IPS-18c (cell line): Measurements from ENCODE around the gene AEBP1.

ENCODE experiments used
- H3K4me3 ChIP-seq: 2 replicates; pipeline ENCODE4 v1.7.0; 2013; ENCODE audit warnings: low read depth, mild to moderate bottlenecking, low read length, moderate library complexity; ENCODE audit not compliant: insufficient read depth
- H3K9me3 ChIP-seq: one replicate; pipeline ENCODE4 v1.6.1; 2013; ENCODE audit warnings: mild to moderate bottlenecking, low read length, moderate library complexity; ENCODE audit not compliant: control insufficient read depth, insufficient read depth

AEBP1 gene

DNA sequence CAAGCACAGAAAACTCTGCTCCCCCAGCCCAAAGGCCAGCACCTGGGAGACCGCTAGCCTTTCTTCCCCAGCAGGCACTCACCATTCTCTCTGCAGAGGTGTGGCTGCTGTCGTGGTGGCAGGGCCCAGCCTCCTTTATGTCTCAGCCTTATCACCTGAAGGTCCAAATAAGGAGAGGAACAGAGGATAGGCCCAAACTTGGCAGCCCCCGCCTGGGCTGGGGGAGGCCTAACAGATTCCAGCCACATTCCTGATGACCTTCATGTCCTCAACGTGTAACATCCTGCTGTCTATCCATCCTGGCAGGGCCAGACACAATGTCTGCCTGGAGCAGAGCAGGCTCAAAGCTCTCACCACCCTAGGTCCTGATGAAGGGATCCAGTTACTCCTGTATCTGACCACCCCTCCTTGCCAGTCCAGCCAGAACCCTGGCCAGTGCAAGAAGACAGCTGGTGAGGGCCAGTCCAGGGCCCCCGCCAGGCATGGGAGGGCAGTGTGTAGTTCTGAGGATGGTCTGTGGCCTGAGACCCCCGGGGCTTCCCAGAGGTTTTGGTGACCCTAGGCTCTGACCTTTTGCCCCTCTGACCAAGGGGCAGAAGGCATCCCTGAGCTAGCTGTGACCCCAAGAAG lies 37.2 kb downstream of the AEBP1 start, which contains the start of gene MYL7:
MYL7 (minus strand) TSS at position 112 of the 630 bp plus-strand sequence; CDS start at position 85, 27 bp downstream.
- Histone ChIP-seq H3K9me3 (peaks cover 5% of the 10 kb centered on the region), H3K4me3 (no peak within 1 kb of the TSS)

DNA sequence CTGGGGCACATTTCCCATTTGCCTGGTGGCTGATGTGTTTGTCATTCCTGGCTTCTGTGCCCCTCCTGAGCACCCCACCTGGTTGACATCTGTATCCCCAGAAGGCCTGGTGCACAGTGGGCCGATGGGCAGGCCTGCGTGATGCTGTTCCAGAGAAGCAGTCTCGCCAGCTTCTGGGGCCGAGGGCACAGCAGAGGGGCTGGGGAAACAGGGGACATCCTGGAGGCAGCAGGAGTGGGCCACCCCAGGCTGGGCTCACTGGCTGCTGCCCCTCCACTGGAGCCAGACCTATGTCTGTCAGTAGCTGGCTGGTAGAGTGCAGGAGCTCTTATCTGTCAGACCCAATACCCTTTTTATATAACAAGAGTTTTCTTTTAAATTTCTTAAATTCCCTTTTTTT lies 37.9 kb downstream of the AEBP1 start:
- peaks cover 5% of the 10 kb centered on the region for H3K9me3 ChIP-seq
- no peak overlapping the region for H3K4me3 ChIP-seq

DNA sequence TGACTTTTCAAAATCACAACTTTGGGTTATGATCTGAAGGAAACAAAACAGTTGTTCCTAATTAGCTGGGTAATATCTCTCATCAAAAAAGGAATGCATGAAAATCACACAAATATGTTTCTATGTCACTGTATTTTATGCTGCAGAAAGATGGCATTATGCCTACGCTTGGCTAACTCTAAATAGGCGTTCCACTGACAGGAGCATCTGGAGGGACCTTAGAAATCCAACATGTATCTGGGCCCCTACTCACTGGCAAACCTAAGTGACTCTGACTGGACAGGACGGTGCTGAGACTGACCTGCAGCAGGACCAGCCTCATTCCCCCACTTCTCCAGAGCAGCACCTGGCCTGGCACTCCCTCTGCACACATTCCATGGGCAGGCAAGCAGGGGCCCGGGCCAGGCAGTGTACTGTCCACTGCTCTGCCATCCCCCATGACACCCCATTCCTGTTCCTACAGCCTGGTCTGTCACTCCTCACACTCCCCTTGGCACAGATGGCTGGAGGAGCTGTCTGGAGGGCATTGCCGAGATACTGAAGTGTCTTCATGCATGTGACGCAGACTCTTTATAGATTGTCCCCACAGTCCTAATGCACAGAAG lies 39.6 kb downstream of the AEBP1 start:
- no peak overlapping the region for H3K4me3 ChIP-seq
- H3K9me3 ChIP-seq = peaks cover 5% of the 10 kb centered on the region

DNA sequence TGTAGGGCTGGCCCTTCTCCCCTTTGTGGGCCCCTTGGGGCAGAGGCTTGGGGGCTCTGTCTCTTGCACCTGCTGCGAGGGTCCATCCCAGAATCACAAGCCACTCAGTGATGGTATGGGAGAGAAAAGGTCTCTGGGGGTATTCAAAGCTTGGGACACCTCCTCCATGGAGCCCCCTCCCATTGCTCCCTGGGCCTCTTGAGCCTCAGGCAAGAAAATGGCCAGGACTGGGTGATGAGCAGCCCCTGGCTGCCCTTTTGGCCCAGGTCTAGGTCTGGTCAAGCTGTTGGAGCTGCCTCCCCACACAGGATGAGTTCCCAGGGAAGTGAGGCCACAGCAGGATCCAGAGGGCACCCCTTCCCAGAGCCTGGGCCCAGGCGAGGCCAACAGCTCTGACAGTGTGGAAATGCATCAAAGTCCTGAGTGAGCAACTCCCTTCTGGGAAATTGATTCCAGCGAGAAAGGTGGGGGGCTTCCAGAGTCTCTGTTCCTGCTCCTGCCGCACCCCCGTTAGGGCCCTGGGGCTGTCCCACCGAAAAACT lies 40.4 kb downstream of the AEBP1 start:
- H3K4me3 ChIP-seq = no peak overlapping the region
- H3K9me3 ChIP-seq = peaks cover 5% of the 10 kb centered on the region

DNA sequence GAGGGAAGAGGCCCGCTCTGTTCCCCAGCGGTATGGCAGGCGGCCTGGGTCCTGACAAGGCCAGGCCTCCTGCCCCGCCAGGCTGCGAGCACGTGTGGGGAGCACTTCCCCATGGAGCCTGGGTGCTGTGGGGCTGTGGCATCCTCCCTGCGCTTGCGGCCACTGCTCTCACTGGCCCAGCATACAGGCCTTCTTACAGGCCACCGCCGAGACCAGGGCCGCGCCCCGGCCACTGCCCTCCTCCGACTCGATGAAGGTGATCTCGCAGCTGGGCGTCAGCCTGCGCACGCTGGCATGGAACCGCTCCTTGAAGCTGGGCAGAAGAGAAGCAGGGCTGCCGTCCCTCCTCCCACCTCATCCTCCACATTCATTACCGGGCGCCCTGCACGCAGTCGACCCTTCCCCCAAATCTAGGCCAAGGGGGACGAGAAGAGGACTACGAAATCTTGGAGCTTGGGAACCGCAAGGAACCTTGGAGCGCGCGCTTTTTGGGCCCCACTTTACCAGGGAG lies 40.9 kb downstream of the AEBP1 start:
- Histone ChIP-seq H3K4me3 (no peak overlapping the region; the same call in 1 of the 2 replicates), H3K9me3 (peaks cover 5% of the 10 kb centered on the region)

DNA sequence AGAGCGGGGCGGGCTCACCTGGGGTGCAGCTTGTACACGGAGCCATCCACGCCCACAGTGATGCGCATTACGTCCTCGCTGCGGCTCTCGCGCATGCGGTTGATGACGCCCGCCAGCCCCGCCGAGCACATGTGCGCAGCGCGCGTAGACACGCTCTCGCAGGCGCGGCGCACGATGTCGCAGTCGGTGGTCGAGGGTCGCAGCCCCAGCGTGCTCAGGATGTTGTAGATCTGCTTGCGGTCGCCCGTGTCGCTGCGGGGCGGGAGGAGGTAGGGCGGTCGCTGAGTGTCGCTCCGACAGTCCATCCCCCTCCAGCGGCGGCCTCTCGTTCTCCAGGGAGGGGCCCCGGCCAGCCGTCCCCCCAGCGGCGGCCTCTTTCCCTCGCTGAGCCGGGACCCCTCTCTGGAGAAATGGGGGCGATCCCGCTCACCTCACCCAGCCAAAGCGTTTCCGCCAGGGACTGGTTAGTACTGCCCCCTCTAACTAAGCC lies 41.4 kb downstream of the AEBP1 start:
- Histone ChIP-seq H3K4me3 (peak overlapping the region; percentile 64), H3K9me3 (peaks cover 5% of the 10 kb centered on the region)

DNA sequence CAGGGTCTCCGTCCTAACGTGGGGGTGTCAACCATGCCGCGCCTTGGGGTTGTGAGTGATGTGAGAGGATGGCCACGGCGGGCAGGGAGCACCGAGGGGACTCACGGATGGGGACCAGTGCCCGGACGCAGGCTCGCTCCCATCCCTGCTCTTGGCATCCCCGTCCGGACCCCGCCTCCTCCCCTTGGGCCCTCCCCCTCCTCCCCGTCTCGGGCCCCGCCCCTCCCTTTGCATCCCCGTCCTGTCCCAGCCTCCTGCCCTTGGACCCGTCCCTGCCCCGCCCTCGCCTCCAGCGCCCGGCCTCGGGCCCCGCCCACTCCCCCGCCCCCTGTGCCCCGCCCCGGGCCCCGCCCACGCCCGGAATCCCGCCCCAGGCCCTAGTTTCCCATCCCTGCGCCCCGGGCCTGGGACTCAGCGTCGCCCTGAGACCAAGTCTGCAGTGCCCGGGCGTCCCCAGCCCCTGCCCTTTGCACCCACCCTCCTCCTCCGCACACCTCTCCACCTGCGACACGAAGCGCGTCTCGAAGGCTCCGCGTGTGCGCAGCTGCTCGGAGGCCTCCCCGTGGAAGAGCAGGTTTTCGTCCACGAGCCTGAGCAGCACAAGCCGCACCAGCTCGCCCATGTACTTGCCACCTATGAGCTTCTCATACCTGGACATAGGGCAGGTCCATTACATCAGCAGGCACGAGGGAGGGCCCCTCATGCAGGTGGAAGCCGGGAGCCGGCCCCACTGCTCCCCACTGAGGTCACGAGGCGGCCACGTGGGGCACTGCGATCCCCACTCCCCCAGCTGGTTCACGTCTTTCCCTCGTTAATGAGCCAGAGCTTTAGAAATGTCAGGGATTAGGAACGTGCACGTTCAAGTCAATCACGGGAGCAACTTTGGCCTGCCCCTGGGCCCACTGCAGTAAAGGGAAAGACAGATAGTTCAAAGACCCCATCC lies 42.1 kb downstream of the AEBP1 start:
- peak overlapping the region; percentile 64 for H3K4me3 ChIP-seq
- H3K9me3 ChIP-seq = peaks cover 5% of the 10 kb centered on the region

DNA sequence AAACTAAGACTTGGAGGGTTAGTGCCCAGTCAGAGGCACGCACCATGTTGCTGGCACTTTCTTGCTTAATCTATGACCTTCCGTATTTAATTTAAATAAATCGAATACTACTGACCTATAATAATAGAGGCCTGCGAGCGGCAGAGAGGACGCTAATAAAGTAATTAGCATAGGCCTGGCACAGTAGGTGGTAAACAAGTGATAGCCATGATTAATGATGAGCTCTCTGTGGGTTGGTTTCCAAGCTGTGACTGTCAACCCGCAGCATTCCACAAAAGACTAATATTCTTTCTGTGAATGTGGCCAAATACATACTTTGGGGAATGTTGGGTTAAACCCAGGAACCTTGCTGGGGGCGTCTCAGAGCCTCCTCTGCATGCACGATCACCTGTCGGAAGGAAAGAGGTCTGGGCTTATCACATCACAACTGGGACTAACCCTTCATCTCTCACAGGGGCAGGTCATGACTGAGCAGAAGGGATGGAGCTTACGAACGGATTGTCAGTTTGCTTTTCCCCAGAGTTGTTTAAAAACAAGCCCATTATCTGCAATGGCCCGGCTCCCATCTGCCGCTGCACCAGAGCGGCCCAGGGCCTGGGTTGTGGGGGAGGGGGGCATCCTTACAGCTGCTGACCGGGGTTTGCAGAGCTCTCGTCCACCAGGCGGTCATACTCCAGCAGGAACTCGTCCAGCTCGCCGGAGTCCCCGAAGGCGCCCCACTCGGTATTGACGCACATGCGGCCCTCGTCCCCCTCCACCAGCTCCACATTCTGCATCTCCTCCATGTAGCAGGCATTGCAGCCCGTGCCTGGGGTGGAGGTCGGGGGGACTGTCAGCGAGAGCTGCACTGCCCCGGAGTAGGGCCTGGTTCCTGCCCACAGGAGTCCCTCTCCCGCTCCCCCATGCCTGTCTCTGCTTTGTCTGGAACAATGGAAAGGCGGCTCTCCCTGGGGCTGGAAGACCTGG lies 43.2 kb downstream of the AEBP1 start:
- H3K9me3 ChIP-seq = peaks cover 5% of the 10 kb centered on the region
- no peak overlapping the region for H3K4me3 ChIP-seq

DNA sequence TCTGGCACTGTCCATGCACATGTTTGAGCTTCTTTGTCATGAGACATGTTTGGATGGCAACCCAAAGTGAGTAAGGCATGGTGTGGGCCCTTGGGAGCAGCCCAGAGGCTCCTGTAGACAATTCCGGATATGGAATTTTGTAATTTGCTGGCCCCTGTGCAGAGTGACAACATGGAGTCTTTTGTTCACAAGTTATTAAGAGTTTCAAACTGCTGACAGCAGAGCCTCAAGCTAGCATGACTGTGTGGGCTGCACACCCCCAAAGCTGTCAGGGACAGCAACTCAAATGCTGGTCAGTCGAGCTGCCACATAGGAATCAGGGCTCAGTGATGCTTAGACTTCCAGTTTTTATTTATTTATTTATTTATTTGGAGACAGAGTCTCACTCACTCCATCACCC lies 44.0 kb downstream of the AEBP1 start:
- Histone ChIP-seq H3K9me3 (peaks cover 5% of the 10 kb centered on the region), H3K4me3 (no peak overlapping the region)

DNA sequence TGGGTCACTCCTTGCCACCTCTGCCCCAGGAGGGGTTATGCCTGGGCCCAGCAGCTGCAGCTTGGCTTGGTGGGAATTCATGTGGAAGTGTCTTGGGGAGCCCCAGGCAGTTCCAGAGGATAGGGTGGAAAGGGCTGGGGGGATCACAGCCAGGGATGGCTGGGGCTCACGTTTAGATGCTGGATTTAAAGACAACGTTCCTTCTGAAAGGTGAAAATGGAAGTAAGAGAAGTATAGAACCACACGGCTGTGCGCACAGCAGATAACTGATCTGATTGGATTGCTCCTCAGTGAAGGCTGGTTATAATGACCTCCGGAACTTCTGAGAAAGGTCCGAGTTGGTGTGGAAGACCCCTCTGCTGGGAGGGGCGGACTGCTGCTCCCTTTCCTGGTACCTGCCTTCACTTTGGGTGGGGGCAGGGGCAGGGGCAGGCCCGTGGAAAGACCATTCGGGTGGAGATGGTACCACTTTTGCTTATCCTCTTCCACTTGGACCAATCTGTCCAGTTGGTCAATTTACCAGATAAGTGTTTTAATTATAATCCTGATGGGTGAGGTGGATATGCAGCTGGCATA lies 44.9 kb downstream of the AEBP1 start:
- Histone ChIP-seq H3K4me3 (no peak overlapping the region), H3K9me3 (peaks cover 5% of the 10 kb centered on the region)

DNA sequence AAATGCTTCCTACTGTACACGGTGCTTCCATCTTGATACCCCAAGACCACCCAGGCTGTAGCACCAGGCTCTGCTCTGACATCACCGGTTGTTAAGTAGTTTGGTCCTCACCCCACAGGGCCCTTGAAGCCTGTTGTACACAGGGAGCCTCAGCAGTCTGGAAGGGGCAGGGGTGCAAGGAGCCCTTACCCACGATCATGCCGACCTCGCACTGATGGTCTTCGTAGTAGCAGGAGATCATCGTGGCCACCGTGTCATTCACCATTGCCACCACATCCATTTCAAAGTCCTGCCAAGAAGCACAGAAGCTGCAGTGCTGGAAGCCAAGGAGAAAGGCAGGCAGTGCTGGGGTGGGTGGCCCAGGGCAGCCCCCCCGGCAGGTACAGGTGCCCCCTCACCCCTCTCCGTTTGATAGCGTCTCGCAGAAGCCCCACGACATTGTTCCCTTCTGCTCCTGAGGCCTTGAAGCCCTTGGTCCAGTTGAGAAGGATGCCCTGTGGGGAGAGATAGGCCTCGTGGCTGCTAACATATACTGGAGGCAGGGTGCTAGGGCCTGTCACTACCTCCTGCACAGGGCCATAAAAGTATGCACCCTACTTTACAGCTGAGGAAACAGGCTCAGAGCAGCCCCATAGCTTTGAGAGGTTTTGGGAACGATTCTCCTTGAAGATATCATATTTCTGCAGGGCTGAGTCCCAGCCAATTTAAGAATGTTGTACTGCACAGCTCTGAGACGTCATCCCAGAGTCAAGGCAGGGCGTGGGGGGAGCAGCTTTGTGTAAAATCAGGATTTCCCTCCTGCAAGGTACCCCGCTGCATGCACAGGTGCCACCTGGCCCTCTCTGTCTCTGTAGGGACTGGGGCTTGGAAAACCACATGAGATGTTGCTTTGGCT lies 45.7 kb downstream of the AEBP1 start:
- Histone ChIP-seq H3K4me3 (no peak overlapping the region), H3K9me3 (peaks cover 2% of the 10 kb centered on the region)

DNA sequence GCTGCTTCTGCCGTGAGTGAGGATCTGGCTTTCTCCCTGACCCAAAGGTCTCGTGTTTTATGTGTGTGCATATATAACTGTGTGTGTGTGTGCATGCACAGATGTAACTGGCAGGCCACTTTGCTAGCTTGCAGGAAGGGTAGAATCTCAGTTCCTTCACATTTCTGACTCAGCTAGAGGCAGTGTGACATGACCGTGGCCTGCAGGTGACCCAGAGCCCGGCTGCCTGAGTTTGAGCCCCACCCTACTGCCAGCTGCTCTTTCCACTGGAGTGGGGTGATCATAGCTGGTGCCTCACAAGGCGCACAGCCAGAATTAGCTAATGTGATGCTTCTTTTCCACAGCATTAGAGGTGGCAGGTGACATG lies 46.3 kb downstream of the AEBP1 start:
- H3K4me3 ChIP-seq = no peak overlapping the region
- H3K9me3 ChIP-seq = no peaks in the 10 kb centered on the region

DNA sequence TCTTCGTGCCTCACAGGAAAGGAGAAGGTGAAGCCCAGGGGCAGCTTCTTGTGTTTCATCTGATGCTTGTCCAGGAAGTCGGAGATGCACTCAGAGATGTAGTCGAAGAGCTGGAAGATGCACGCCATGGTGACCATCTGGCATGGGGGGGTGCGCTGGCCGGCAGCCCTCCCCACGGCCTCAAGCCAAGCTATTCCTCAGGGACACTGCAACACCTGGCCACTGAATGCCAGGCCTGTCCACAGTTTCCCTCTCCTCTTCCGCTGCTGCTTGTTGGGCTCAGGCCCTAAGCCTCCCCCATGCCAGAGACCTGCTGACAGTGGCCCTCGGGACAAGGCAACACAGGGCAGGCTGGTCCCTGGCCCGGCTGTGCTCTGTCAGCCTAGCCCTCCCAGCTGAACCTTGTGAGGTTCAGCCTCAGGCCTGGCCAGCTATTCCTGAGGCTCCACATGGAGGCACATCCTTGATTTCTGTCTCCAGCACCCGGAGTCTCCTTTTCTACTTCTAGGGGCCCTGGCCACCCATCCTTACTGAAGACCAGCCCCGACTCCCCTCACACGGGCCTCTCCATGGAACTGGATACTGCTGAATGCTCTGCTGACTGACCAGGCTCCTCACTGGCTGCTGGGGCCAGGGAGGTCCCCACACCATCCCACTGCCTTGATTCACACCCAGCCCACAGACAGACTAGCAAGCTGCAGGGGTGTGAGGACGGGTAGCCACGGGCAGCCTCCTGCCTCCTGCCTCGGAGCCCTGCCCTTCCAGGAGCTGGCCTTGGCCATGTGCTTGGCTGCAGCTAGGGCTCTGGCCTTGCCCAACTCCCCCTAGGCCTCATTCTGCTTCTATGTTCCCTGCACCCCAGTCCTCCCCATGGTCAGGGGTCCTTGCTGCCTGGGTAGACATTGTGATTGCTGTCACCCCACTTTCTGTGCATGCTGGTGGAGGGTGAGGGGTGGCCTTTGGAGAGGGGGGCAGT lies 47.1 kb downstream of the AEBP1 start:
- Histone ChIP-seq H3K9me3 (no peaks in the 10 kb centered on the region), H3K4me3 (no peak overlapping the region)

DNA sequence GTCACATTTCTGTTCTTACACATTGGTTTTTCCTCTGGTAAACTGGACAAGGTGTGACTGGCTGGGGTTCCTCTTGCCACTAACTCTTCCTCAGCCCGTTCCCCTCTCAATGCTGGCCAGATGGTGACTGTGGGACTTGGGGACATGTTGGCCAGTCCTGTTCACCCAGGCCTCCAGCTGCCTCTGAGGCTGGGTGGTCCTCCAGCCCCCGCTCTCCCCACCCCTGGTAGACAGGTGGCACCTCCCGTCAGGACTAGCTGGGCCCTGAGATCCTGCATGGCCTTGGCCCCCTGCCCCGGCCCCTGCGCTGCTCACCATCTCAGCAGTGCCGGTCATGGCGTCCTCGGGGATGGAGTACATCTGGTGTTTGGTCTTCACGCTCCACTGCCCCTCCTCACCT lies 47.8 kb downstream of the AEBP1 start:
- Histone ChIP-seq H3K4me3 (no peak overlapping the region), H3K9me3 (no peaks in the 10 kb centered on the region)
